H1 (cell line): ENCODE data around the gene UBAC1. TPM values are rescaled to one million over a fixed set of nuclear protein-coding genes. Genes with fewer than 3 reads are reported as not detected.

ENCODE experiments used
- CTCF ChIA-PET: fragments of 300-600 bp; sonication (Branson Sonifier 250); formaldehyde crosslinking; loops from one replicate; lab custom pipeline; 2021; ENCODE audit not compliant: partially characterized antibody; lab: Charles Lee
- POLR2A ChIA-PET: fragments of 300-600 bp; sonication (Branson Sonifier 250); formaldehyde crosslinking; loops from one replicate; lab custom pipeline; 2021; ENCODE audit warnings: inconsistent platforms; ENCODE audit not compliant: partially characterized antibody; lab: Charles Lee
- DNase-seq, 2 experiments: peaks; one replicate each; pipeline versions ENCODE4 v3.0.0 to v3.0.0-alpha.2; 2010 to 2022; ENCODE audit warnings: low spot score in 2 of 2, low read depth in 1 of 2, mixed read lengths in 1 of 2
- FAIRE-seq: peaks from 2 replicates; lab custom pipeline; 2011; peaks lifted over from hg19 to GRCh38; lab: Jason Lieb, UNC
- H2AFZ ChIP-seq: 2 replicates; pipeline ENCODE4 v1.8.1; 2012; ENCODE audit warnings: low read length, inconsistent platforms
- H2AK5ac ChIP-seq: 2 replicates; pipeline ENCODE4 v1.6.1; 2013; ENCODE audit warnings: low read depth, low read length
- H2BK120ac ChIP-seq: replicated peaks from 2 replicates; pipeline ENCODE3; 2013; ENCODE audit warnings: low read depth, low read length, inconsistent platforms
- H2BK12ac ChIP-seq: 2 replicates; pipeline ENCODE4 v1.6.1; 2013; ENCODE audit warnings: low read depth, low read length
- H2BK15ac ChIP-seq: 2 replicates; pipeline ENCODE4 v1.6.1; 2013; ENCODE audit warnings: low read length
- H2BK20ac ChIP-seq: 2 replicates; pipeline ENCODE4 v1.6.1; 2013; ENCODE audit warnings: low read length
- H2BK5ac ChIP-seq: 2 replicates; pipeline ENCODE4 v1.6.1; 2013; ENCODE audit warnings: low read depth, low read length
- H3K14ac ChIP-seq: 2 replicates; pipeline ENCODE4 v1.6.1; 2013; ENCODE audit warnings: inconsistent platforms; ENCODE audit not compliant: insufficient read length
- H3K18ac ChIP-seq: 2 replicates; pipeline ENCODE4 v1.6.1; 2013; ENCODE audit warnings: low read length; ENCODE audit errors: extremely low read depth
- H3K23ac ChIP-seq: 2 replicates; pipeline ENCODE4 v1.6.1; 2013; ENCODE audit warnings: inconsistent platforms; ENCODE audit not compliant: insufficient read length
- H3K23me2 ChIP-seq: 2 replicates; pipeline ENCODE4 v1.6.1; 2013; ENCODE audit warnings: low read depth, low read length
- H3K27ac ChIP-seq: 2 replicates; pipeline ENCODE4 v1.6.1; 2011; ENCODE audit warnings: low read depth, low read length, inconsistent platforms
- H3K27me3 ChIP-seq, 4 experiments: replicated peaks in 1 of 4; 1 replicate in 1 of 4; 2 replicates in 3 of 4; pipeline versions ENCODE4 v1.6.1 to v1.8.1; 2011 to 2013; ENCODE audit warnings: low read length in 3 of 4, mild to moderate bottlenecking in 3 of 4, inconsistent platforms in 2 of 4, mixed read lengths in 2 of 4, moderate library complexity in 1 of 4; ENCODE audit not compliant: control insufficient read depth in 3 of 4, insufficient read depth in 3 of 4; ENCODE audit errors: extremely low read depth in 1 of 4
- H3K36me3 ChIP-seq, 4 experiments: 2 replicates each; pipeline versions ENCODE4 v1.6.1 to v1.8.1; 2011 to 2013; ENCODE audit warnings: mild to moderate bottlenecking in 4 of 4, low read length in 3 of 4, moderate library complexity in 2 of 4, control low read depth in 1 of 4, inconsistent platforms in 1 of 4; ENCODE audit not compliant: insufficient read depth in 4 of 4, control insufficient read depth in 2 of 4
- H3K4ac ChIP-seq: replicated peaks from 2 replicates; pipeline ENCODE3; 2013; ENCODE audit warnings: low read length, low read depth, mixed read lengths, inconsistent platforms; ENCODE audit not compliant: insufficient read length
- H3K4me1 ChIP-seq, 4 experiments: replicated peaks in 1 of 4; 1 replicate in 1 of 4; 2 replicates in 3 of 4; pipeline versions ENCODE4 v1.6.1 to v1.8.1; 2011 to 2013; ENCODE audit warnings: low read length in 3 of 4, inconsistent platforms in 2 of 4, mixed read lengths in 1 of 4; ENCODE audit not compliant: insufficient read depth in 4 of 4, control insufficient read depth in 3 of 4
- H3K4me2 ChIP-seq, 2 experiments: 2 replicates each; pipeline versions ENCODE4 v1.6.1 to v1.8.1; 2011 to 2013; ENCODE audit warnings: low read depth in 2 of 2, low read length in 2 of 2, control low read depth in 1 of 2, inconsistent platforms in 1 of 2, mild to moderate bottlenecking in 1 of 2; ENCODE audit not compliant: insufficient read depth in 1 of 2
- H3K4me3 ChIP-seq, 4 experiments: fragments of 200-600, 300-600 bp in 1 of 4; sonication (generic), shearing (Covaris generic), sonication (Bioruptor Twin) in 1 of 4; 2 replicates each; pipeline versions ENCODE4 v1.5.1 to v1.8.1; 2011 to 2016; ENCODE audit warnings: low read length in 4 of 4, low read depth in 3 of 4, control low read depth in 2 of 4, inconsistent platforms in 2 of 4, mild to moderate bottlenecking in 2 of 4, mixed read lengths in 1 of 4, moderate library complexity in 1 of 4; ENCODE audit not compliant: insufficient read depth in 2 of 4; ENCODE audit errors: extremely low read depth in 1 of 4
- H3K56ac ChIP-seq: replicated peaks from 2 replicates; pipeline ENCODE3; 2013; ENCODE audit warnings: low read depth, mild to moderate bottlenecking, mixed read lengths, low read length, inconsistent platforms; ENCODE audit not compliant: insufficient read length
- H3K79me1 ChIP-seq: 2 replicates; pipeline ENCODE4 v1.6.1; 2013; ENCODE audit warnings: low read depth, low read length, control low read depth
- H3K79me2 ChIP-seq, 2 experiments: 2 replicates each; pipeline versions ENCODE4 v1.6.1 to v1.8.1; 2012 to 2013; ENCODE audit warnings: low read length in 2 of 2, mild to moderate bottlenecking in 2 of 2, inconsistent platforms in 1 of 2; ENCODE audit not compliant: insufficient read depth in 2 of 2, control insufficient read depth in 1 of 2
- H3K9ac ChIP-seq, 4 experiments: replicated peaks in 1 of 4; 1 replicate in 1 of 4; 2 replicates in 3 of 4; pipeline versions ENCODE4 v1.6.1 to v1.8.1; 2011 to 2013; ENCODE audit warnings: low read depth in 3 of 4, low read length in 3 of 4, control low read depth in 2 of 4, mild to moderate bottlenecking in 2 of 4, moderate library complexity in 2 of 4, inconsistent platforms in 1 of 4; ENCODE audit errors: extremely low read depth in 1 of 4
- H3K9me3 ChIP-seq, 2 experiments: 2 replicates each; pipeline versions ENCODE4 v1.6.1 to v1.8.1; 2012 to 2013; ENCODE audit warnings: mild to moderate bottlenecking in 2 of 2, moderate library complexity in 2 of 2, control low read depth in 1 of 2, inconsistent platforms in 1 of 2, low read depth in 1 of 2, low read length in 1 of 2, mixed read lengths in 1 of 2; ENCODE audit not compliant: insufficient read depth in 2 of 2
- H4K20me1 ChIP-seq, 2 experiments: replicated peaks in 1 of 2; 2 replicates each; pipeline versions ENCODE3 to v1.8.1; 2011 to 2013; ENCODE audit warnings: inconsistent platforms in 2 of 2, low read length in 2 of 2, mild to moderate bottlenecking in 1 of 2; ENCODE audit not compliant: insufficient read depth in 2 of 2, control insufficient read depth in 1 of 2
- H4K5ac ChIP-seq: 2 replicates; pipeline ENCODE4 v1.6.1; 2013; ENCODE audit warnings: low read length, low read depth, mixed read lengths, inconsistent platforms; ENCODE audit not compliant: insufficient read length
- H4K8ac ChIP-seq: 2 replicates; pipeline ENCODE4 v1.8.0; 2013; ENCODE audit warnings: mild to moderate bottlenecking, moderate library complexity, low read length, inconsistent platforms; ENCODE audit not compliant: insufficient read depth; ENCODE audit errors: extremely low read depth
- H4K91ac ChIP-seq: replicated peaks from 2 replicates; pipeline ENCODE3; 2013; ENCODE audit warnings: low read length, mixed read lengths, inconsistent platforms; ENCODE audit not compliant: insufficient read length
- EGR1 ChIP-seq: IDR thresholded peaks from 2 replicates; pipeline ENCODE4 v1.6.1; 2011; ENCODE audit warnings: low read depth, low read length, borderline replicate concordance
- GABPA ChIP-seq: IDR thresholded peaks from 2 replicates; pipeline ENCODE4 v1.6.1; 2011; ENCODE audit warnings: mild to moderate bottlenecking, low read length, moderate library complexity, borderline replicate concordance; ENCODE audit not compliant: insufficient read depth
- NRF1 ChIP-seq: IDR thresholded peaks from 2 replicates; pipeline ENCODE4 v1.6.1; 2011; ENCODE audit warnings: mild to moderate bottlenecking, low read depth, low read length, improper control_type of control experiment
- RFX5 ChIP-seq: IDR thresholded peaks from 2 replicates; pipeline ENCODE4 v1.6.1; 2011; ENCODE audit warnings: low read depth, low read length, improper control_type of control experiment, borderline replicate concordance
- SIX5 ChIP-seq: IDR thresholded peaks from 2 replicates; pipeline ENCODE4 v1.6.1; 2011; ENCODE audit warnings: mild to moderate bottlenecking, low read depth, low read length
- WGBS, 2 experiments: shearing (Covaris generic) in 1 of 2; methylation state at CpG; one replicate each; pipeline versions ENCODE4 v1.1.6 to v1.1.7; 2013 to 2015; ENCODE audit warnings: low lambda C conversion rate in 2 of 2, mixed read lengths in 2 of 2, inconsistent platforms in 1 of 2, low coverage in 1 of 2, missing lambda C conversion rate in 1 of 2; ENCODE audit not compliant: insufficient replicate concordance in 2 of 2, insufficient coverage in 1 of 2, insufficient read length in 1 of 2; ENCODE audit errors: extremely low coverage in 1 of 2, missing lambda C conversion rate in 1 of 2; 5-methylcytosine and 5-hydroxymethylcytosine counted together
- polyA plus RNA-seq, 7 experiments: library from polyadenylated mRNA; depleted of rRNA in 3 of 7; stranded (reverse) in 5 of 7; unstranded in 2 of 7; fragments of >200 nt in 5 of 7; fragments of 200-250 nt in 2 of 7; gene quantifications; 1 replicate in 5 of 7; 2 replicates in 1 of 7; 4 replicates in 1 of 7; pipeline versions ENCODE4 v1.2.1 to v1.2.3, GENCODE V29; 2011 to 2013; ENCODE audit warnings: missing spikeins in 2 of 7, mixed read lengths in 2 of 7
- total RNA-seq: library from RNA; stranded (reverse); fragmentation: NEBNext Ultra II Directional; extraction: Animal tissue kit (Norgen Biotek cat#: 25700); gene quantifications from 2 replicates; pipeline ENCODE4 v1.2.1, GENCODE V29; 2021

The UBAC1 gene
- total and polyA plus RNA-seq, 2 of the 8 experiments (the other 6 are each of a cell fraction or from before 2014, with no cell fraction given): 59.3 to 85.2 TPM

DNA sequence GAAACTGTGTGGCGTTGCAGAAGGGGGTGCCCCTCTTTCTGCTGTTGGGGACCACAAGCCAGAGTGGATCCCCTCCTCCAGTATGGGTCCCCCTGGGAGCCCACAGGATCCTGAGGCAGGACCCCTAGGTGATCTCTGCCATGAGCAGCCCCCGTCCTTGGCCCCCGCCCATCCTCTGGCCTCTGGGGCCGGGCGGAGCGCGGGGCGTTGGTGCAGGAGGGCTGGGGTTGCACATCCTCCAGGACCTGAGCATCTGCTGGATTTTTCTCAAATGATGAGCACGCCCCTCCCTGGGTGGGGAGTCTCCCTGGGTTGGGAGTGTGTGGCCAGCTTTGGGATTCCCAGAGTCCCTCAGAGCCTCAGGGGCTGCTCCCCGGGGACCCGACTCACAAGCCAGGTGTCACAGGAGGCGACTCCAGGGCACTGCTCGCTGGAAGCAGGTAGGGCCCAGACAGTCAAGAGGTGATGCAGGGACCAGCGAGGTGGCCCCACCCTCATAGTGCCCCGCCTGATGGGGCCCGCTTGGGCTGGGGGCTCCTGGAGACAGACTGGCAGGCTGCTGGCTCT lies 26.7 kb upstream of the UBAC1 start:
- Histone ChIP-seq H3K36me3 (no peaks in the 10 kb centered on the region), H2AK5ac (no peak overlapping the region), H3K4me2 (no peak overlapping the region), H3K18ac (no peak overlapping the region; the same call in 1 of the 2 replicates), H3K27me3 (no peaks in the 10 kb centered on the region), H2BK15ac (no peak overlapping the region), H3K79me1 (no peaks in the 10 kb centered on the region), H3K27ac (no peak overlapping the region), H3K14ac (no peak overlapping the region), H2BK5ac (no peak overlapping the region), H4K8ac (no peak overlapping the region), H2BK120ac (no peak overlapping the region), H3K23me2 (no peaks in the 10 kb centered on the region; the same call in 1 of the 2 replicates), H4K20me1 (no peaks in the 10 kb centered on the region), H2BK20ac (no peak overlapping the region), H2AFZ (no peak overlapping the region), H3K9ac (no peak overlapping the region), H3K9me3 (no peaks in the 10 kb centered on the region), H3K4me1 (peaks cover 6 to 23% (median 17%) of the 10 kb centered on the region in 4 experiments), H4K91ac (no peak overlapping the region), H2BK12ac (no peak overlapping the region), H3K23ac (no peak overlapping the region), H3K79me2 (no peaks in the 10 kb centered on the region), H3K4me3 (no peak overlapping the region), H3K4ac (no peak overlapping the region), H3K56ac (no peak overlapping the region), H4K5ac (no peak overlapping the region)
- 91% methylated on average over 16 of the region's 16 CpGs; no CpG with 5 or more reads in 1 of the 2 experiments for WGBS, 2 experiments
- FAIRE-seq (no peak), DNase-seq (no peak)
- ChIA-PET POLR2A (interaction anchor here (1.1 kb wide), 1 partner anchor 28 kb away, joined by 3 read pairs; no protein-coding TSS in a partner anchor), CTCF (interaction anchor here (0.9 to 3.9 kb wide), 4 partner anchors 14 to 109 kb away, joined by 3 to 20 read pairs (median 10); no protein-coding TSS in a partner anchor)
- TF ChIP-seq NRF1: no peak
- no peak for TF ChIP-seq SIX5
- no peak for TF ChIP-seq GABPA
- TF ChIP-seq RFX5: no peak
- TF ChIP-seq EGR1: no peak
